GM23338 (cell line): ENCODE measurements around the gene NCAPH2. TPM values are rescaled to one million over a fixed set of nuclear protein-coding genes. Genes with fewer than 3 reads are reported as not detected.

Source experiments
- ATAC-seq: fragments of 200-7000 bp; cut with Tn5 transposase; 3 replicates; pipeline ENCODE4 v1.9.1; 2020
- DNase-seq: peaks from one replicate; pipeline ENCODE4 v3.0.0-alpha.2; 2015; ENCODE audit warnings: low spot score
- H2AFZ ChIP-seq: fragments of 200-600 bp; sonication (generic); 2 replicates; pipeline ENCODE4 v1.8.0; 2016; ENCODE audit warnings: antibody characterized with exemption, mild to moderate bottlenecking, moderate library complexity
- H3F3A ChIP-seq: fragments of 200-600 bp; sonication (generic); replicated peaks from 2 replicates; pipeline ENCODE4 v1.8.0; 2017; ENCODE audit warnings: antibody characterized with exemption, mixed run types, low read depth
- H3K27ac ChIP-seq: fragments of 200-600 bp; sonication (generic); 2 replicates; pipeline ENCODE4 v1.6.1; 2016; ENCODE audit warnings: low read depth
- H3K27me3 ChIP-seq: fragments of 200-600 bp; sonication (generic); 2 replicates; pipeline ENCODE4 v1.8.0; 2016; ENCODE audit warnings: mild to moderate bottlenecking, mixed run types, moderate library complexity; ENCODE audit not compliant: insufficient read depth
- H3K36me3 ChIP-seq: fragments of 200-600 bp; sonication (generic); 2 replicates; pipeline ENCODE4 v1.8.0; 2016; ENCODE audit warnings: mild to moderate bottlenecking; ENCODE audit not compliant: insufficient read depth
- H3K4me1 ChIP-seq: fragments of 200-600 bp; sonication (generic); 2 replicates; pipeline ENCODE4 v1.8.0; 2016; ENCODE audit warnings: mild to moderate bottlenecking, moderate library complexity; ENCODE audit not compliant: insufficient read depth
- H3K4me2 ChIP-seq: fragments of 200-600 bp; sonication (generic); 2 replicates; pipeline ENCODE4 v1.7.1; 2017; ENCODE audit warnings: mixed run types
- H3K4me3 ChIP-seq: fragments of 200-600 bp; sonication (generic); 2 replicates; pipeline ENCODE4 v1.6.1; 2016; ENCODE audit warnings: mixed run types
- H3K79me2 ChIP-seq: fragments of 200-600 bp; sonication (generic); replicated peaks from 2 replicates; pipeline ENCODE4 v1.8.0; 2017; ENCODE audit warnings: mild to moderate bottlenecking; ENCODE audit not compliant: insufficient read depth
- H3K9me2 ChIP-seq: fragments of 200-600 bp; sonication (generic); 2 replicates; pipeline ENCODE4 v1.8.0; 2017; ENCODE audit not compliant: insufficient read depth
- H4K20me1 ChIP-seq: fragments of 200-600 bp; sonication (generic); replicated peaks from 2 replicates; pipeline ENCODE4 v1.8.0; 2017; ENCODE audit warnings: mild to moderate bottlenecking; ENCODE audit not compliant: insufficient read depth
- H3K27ac Mint-ChIP-seq: 2 replicates; pipeline ENCODE4 v1.8.0; 2020; ENCODE audit warnings: inconsistent platforms, mild to moderate bottlenecking, moderate library complexity, mixed read lengths
- H3K27me3 Mint-ChIP-seq: 3 replicates; pipeline ENCODE4 v1.8.0; 2022; ENCODE audit warnings: low read depth, mild to moderate bottlenecking, moderate library complexity, mixed read lengths, inconsistent platforms; ENCODE audit not compliant: insufficient read depth, poor library complexity
- H3K36me3 Mint-ChIP-seq: 3 replicates; pipeline ENCODE4 v1.8.0; 2021; ENCODE audit warnings: low read depth, mild to moderate bottlenecking, inconsistent platforms, moderate library complexity, mixed read lengths
- H3K4me1 Mint-ChIP-seq: 3 replicates; pipeline ENCODE4 v1.8.0; 2020; ENCODE audit warnings: mild to moderate bottlenecking, inconsistent platforms, mixed read lengths
- H3K4me3 Mint-ChIP-seq: 3 replicates; pipeline ENCODE4 v1.8.0; 2021; ENCODE audit warnings: moderate library complexity, mild to moderate bottlenecking, inconsistent platforms, mixed read lengths
- H3K9me3 Mint-ChIP-seq: 3 replicates; pipeline ENCODE4 v1.8.0; 2020; ENCODE audit warnings: moderate library complexity, mild to moderate bottlenecking, inconsistent platforms, mixed read lengths
- CREB1 ChIP-seq: fragments of 250-450 bp; sonication (Bioruptor Pico); IDR thresholded peaks from 2 replicates; pipeline ENCODE4 v1.5.0; 2020; ENCODE audit warnings: low read depth, mild to moderate bottlenecking, moderate library complexity
- EZH2 ChIP-seq: fragments of 200-600 bp; sonication (generic); IDR thresholded peaks from one replicate; pipeline ENCODE4 v1.8.0; 2017; ENCODE audit warnings: antibody characterized with exemption, mild to moderate bottlenecking, low read depth; ENCODE audit not compliant: unreplicated experiment
- EZH2phosphoT487 ChIP-seq: fragments of 200-600 bp; sonication (generic); IDR thresholded peaks from one replicate; pipeline ENCODE4 v1.8.1; 2018; ENCODE audit warnings: antibody characterized with exemption; ENCODE audit not compliant: unreplicated experiment
- JUNB ChIP-seq: IDR thresholded peaks from one replicate; pipeline ENCODE4 v1.6.1; 2016; ENCODE audit warnings: antibody characterized with exemption; ENCODE audit not compliant: unreplicated experiment
- NANOG ChIP-seq: IDR thresholded peaks from 2 replicates; pipeline ENCODE4 v1.6.1; 2016; ENCODE audit warnings: antibody characterized with exemption, borderline replicate concordance
- POLR2AphosphoS5 ChIP-seq: IDR thresholded peaks from 2 replicates; pipeline ENCODE4 v1.6.1; 2016; ENCODE audit warnings: antibody characterized with exemption, low read depth
- ZNF114 ChIP-seq: fragments of 250-450 bp; sonication (Bioruptor Pico); IDR thresholded peaks from 2 replicates; pipeline ENCODE4 v1.5.0; 2020; ENCODE audit warnings: mild to moderate bottlenecking, moderate library complexity
- ZNF331 ChIP-seq: fragments of 250-450 bp; sonication (Bioruptor Pico); IDR thresholded peaks from 2 replicates; pipeline ENCODE4 v1.5.0; 2020; ENCODE audit warnings: low read depth, mild to moderate bottlenecking, moderate library complexity
- polyA plus RNA-seq: library from polyadenylated mRNA; unstranded; fragments of >200 nt; fragmentation: Nextera tagmentation; extraction: Ambion mirVana; gene quantifications from 2 replicates; pipeline ENCODE4 v1.2.1, GENCODE V29; 2016
- total RNA-seq: library from RNA; depleted of rRNA; stranded (reverse); fragments of >200 nt; shearing (Covaris generic); gene quantifications from 2 replicates; pipeline ENCODE4 v1.2.3, GENCODE V29; 2014
- TF ChIP-seq, protein P1 (sequence below): IDR thresholded peaks from 2 replicates; pipeline ENCODE4 v1.6.1; 2016; ENCODE audit warnings: antibody characterized with exemption
- TF ChIP-seq, protein P2 (sequence below), 2 experiments: fragments of 200-600 bp in 1 of 2; sonication (generic) in 1 of 2; conservative IDR thresholded peaks; 2 replicates each; pipeline versions ENCODE4 v1.5.1 to v1.6.1; 2016 to 2017; ENCODE audit warnings: antibody characterized with exemption in 2 of 2, low read depth in 2 of 2, mild to moderate bottlenecking in 2 of 2, moderate library complexity in 1 of 2

NCAPH2 gene
- total and polyA plus RNA-seq, 2 experiments from 2014 or later: 52.2 to 76.1 TPM

GRCh38 chr22:50463188-50463900, 44.7 kb upstream of the NCAPH2 start (continued):
- TF ChIP-seq, protein P1, sequence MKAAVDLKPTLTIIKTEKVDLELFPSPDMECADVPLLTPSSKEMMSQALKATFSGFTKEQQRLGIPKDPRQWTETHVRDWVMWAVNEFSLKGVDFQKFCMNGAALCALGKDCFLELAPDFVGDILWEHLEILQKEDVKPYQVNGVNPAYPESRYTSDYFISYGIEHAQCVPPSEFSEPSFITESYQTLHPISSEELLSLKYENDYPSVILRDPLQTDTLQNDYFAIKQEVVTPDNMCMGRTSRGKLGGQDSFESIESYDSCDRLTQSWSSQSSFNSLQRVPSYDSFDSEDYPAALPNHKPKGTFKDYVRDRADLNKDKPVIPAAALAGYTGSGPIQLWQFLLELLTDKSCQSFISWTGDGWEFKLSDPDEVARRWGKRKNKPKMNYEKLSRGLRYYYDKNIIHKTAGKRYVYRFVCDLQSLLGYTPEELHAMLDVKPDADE: no peak
- TF ChIP-seq JUNB (no peak), EZH2 (no peak), CREB1 (CRISPR knock-in tag) (no peak), NANOG (no peak), ZNF114 (CRISPR knock-in tag) (no peak)

GRCh38 chr22:50464451-50464850, 43.6 kb upstream of the NCAPH2 start:
- Mint-ChIP-seq H3K36me3 (peaks cover 38% of the 10 kb centered on the region), H3K27ac (no peak overlapping the region), H3K27me3 (peaks cover 7% of the 10 kb centered on the region), H3K4me3 (no peak overlapping the region), H3K4me1 (peaks cover 9% of the 10 kb centered on the region), H3K9me3 (no peaks in the 10 kb centered on the region)
- Histone ChIP-seq H3K4me2 (no peak overlapping the region), H3K36me3 (no peaks in the 10 kb centered on the region), H3K27me3 (no peaks in the 10 kb centered on the region), H3K4me3 (no peak overlapping the region), H2AFZ (no peak overlapping the region), H3K27ac (no peak overlapping the region), H4K20me1 (peaks cover 12% of the 10 kb centered on the region), H3K4me1 (peaks cover under 1% of the 10 kb centered on the region; the same call in 1 of the 2 replicates), H3K79me2 (peaks cover 14% of the 10 kb centered on the region), H3F3A (0 out of 2 replicates have a peak, but pooled peaks cover 3% of the 10 kb centered on the region), H3K9me2 (no peaks in the 10 kb centered on the region)
- TF ChIP-seq NANOG: no peak
- TF ChIP-seq ZNF114 (CRISPR knock-in tag): no peak
- TF ChIP-seq ZNF331 (CRISPR knock-in tag): no peak
- TF ChIP-seq EZH2phosphoT487: no peak
- TF ChIP-seq JUNB: no peak
- no peak for ATAC-seq
- no peak for DNase-seq

DNA sequence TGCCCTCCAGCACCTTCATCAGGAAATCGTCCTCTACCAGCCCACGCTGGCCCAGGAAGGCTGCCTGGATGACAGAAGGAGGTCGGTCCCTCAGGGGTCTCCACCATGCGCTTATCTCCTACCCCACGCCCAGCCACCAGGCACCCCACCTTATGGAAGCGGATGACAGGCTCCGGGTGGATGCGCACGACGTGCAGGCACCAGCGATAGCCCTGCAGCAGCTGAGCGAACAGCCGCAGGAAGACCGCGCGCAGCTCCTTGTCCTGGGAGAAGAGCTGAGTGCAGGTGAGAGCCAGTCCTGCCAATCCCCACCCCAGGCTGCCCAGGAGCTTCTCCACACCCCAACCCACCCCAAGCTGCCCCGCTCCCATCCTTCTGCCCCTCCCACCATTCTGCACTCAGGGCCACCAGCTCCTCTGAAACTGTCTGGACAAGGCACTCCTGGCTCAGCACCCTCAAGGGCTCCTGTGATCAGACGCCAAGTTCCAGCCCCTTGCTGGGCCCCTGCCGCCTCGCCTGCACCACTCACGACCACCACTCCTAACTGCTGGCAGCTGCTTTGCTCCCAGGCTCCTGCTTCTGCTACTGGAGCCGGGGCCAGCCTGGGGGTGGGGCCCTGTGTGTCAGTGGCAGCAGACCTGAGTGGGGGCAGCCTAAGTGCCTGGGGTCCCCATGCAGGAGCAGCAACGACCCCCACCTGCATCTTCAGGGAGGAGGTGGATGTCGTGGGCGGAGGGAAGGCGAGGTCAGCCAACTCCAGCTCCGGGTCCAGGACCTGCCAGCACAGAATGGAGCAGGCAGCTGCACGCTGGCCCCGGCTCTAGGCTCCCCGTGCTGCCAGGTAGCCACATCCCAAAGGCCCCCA, 42.7 kb upstream of the NCAPH2 start:
- Histone ChIP-seq H3K4me2 (no peak overlapping the region), H3K79me2 (peaks cover 22% of the 10 kb centered on the region), H3K4me3 (no peak overlapping the region), H3K27ac (no peak overlapping the region), H3K4me1 (peaks cover 6% of the 10 kb centered on the region; the same call in 1 of the 2 replicates), H3K27me3 (no peaks in the 10 kb centered on the region), H3K9me2 (no peaks in the 10 kb centered on the region), H2AFZ (no peak overlapping the region), H3F3A (0 out of 2 replicates have a peak, but pooled peaks cover 3% of the 10 kb centered on the region), H4K20me1 (peaks cover 16% of the 10 kb centered on the region), H3K36me3 (no peaks in the 10 kb centered on the region)
- no peak overlapping the region for H3K27ac Mint-ChIP-seq
- H3K27me3 Mint-ChIP-seq: peaks cover 10% of the 10 kb centered on the region
- H3K9me3 Mint-ChIP-seq: no peaks in the 10 kb centered on the region
- H3K4me3 Mint-ChIP-seq: no peak overlapping the region
- H3K36me3 Mint-ChIP-seq: peaks cover 36% of the 10 kb centered on the region
- H3K4me1 Mint-ChIP-seq: peaks cover 12% of the 10 kb centered on the region
- ATAC-seq (no peak), DNase-seq (no peak)
- TF ChIP-seq NANOG: no peak
- TF ChIP-seq POLR2AphosphoS5: no peak
- TF ChIP-seq EZH2: no peak
- no peak for TF ChIP-seq JUNB
- TF ChIP-seq ZNF114 (CRISPR knock-in tag): no peak
- no peak for TF ChIP-seq CREB1 (CRISPR knock-in tag)
- TF ChIP-seq ZNF331 (CRISPR knock-in tag): no peak
- TF ChIP-seq, protein P2, sequence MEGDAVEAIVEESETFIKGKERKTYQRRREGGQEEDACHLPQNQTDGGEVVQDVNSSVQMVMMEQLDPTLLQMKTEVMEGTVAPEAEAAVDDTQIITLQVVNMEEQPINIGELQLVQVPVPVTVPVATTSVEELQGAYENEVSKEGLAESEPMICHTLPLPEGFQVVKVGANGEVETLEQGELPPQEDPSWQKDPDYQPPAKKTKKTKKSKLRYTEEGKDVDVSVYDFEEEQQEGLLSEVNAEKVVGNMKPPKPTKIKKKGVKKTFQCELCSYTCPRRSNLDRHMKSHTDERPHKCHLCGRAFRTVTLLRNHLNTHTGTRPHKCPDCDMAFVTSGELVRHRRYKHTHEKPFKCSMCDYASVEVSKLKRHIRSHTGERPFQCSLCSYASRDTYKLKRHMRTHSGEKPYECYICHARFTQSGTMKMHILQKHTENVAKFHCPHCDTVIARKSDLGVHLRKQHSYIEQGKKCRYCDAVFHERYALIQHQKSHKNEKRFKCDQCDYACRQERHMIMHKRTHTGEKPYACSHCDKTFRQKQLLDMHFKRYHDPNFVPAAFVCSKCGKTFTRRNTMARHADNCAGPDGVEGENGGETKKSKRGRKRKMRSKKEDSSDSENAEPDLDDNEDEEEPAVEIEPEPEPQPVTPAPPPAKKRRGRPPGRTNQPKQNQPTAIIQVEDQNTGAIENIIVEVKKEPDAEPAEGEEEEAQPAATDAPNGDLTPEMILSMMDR (conservative IDR thresholded peaks at IDR 0.05; ENCODE audit: low read depth in 2 of 2): no peak
- TF ChIP-seq EZH2phosphoT487: no peak
